ENCODE measurements around the gene PLOD1.
"Not testable (repeated sequence)": the region's sequence is repeated elsewhere in the genome, so short reads cannot be mapped to it uniquely, and the experiment has no call there.

PLOD1 gene

DNA sequence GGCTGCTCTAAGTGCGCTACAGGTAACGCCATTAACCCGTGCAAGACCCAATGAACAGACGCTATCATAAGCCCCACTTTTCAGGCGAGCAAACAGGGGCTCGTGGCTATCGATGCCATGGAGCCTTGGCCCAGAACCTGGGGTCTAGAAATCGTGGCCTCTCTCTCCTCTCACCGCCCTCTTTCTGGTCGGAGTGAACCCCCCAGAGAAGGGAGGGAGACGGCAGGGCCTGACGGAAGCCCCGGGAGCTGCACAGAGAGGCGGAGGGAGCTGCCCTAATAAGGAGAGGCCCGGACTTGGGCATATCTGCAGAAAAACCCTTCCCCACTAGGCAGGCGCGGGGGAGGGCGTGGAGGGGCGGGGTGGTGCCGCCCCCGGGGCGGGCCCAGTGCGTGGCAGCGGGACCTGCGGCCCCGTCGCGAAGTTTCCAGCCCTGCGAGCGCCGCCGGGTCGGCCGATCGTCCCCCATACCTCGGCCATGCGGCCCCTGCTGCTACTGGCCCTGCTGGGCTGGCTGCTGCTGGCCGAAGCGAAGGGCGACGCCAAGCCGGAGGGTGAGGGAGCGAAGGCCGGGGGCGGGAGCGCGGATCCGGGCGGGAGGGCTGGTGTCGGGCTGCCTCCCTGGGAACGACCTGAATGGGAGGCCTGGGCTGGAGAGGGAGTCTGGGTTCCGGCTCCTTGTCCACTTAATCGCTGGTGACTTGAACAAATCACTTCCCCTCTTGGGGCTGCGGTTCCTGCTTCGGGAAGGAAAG lies at the start of gene PLOD1:
Gene PLOD1, plus strand, starts transcription at position 416 of the 755 bp plus-strand sequence. Its CDS starts 63 bp downstream, at position 479.
- DNase-seq: peak; percentile 92

DNA sequence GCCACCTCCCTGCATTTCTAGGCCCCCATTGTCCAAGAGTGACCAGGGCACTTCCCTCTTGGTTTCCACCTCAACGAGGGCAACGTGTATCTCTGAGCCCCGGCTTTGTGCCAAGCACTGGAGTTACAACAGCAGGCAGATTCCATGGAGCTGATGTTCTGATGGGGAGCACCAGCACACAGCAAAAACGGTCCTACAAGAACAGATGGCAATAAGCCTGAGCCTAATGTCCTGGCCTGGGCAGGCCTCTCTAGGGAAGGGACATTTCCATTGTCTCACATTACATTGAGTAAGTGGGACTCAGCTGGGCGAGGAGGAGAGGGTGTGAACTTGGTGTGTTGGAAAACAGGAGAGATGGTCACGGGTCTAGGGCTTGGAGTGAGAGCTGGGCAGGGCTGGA lies 48.6 kb upstream of the PLOD1 start:
- DNase-seq: no peak

DNA sequence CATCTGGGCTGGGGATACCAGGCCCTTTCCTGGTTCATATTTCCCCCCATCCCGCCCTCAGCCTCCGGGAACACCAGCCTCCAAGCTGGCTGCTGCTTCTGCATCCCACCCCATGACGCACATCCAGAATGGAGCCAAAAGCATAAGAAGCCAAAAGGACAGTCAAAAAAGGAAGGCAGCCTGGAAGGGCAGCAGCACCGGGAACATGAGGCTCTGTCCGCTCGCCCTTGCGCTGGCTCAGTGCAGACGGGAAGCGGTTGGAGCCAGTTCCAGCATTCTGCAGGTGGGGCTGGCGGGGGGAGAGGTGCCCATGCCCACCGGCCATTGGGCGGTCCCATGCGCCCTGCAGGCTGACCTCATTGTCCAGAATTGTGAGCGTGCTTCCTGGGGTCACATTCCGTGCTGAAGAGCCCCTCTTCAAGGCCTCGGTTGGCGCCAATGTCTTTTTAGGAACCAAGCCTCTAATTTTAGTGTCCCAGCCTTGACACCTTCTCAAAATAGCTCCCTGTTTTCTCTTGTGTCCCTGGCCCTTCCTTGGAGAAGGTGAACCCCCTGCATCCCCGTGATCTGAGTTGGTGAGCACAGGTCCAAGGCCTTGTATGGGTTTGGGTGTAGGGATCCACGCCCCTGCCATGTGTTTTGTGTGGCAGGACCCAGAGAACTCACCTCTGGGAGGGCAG lies 47.4 kb upstream of the PLOD1 start:
- no peak for DNase-seq

DNA sequence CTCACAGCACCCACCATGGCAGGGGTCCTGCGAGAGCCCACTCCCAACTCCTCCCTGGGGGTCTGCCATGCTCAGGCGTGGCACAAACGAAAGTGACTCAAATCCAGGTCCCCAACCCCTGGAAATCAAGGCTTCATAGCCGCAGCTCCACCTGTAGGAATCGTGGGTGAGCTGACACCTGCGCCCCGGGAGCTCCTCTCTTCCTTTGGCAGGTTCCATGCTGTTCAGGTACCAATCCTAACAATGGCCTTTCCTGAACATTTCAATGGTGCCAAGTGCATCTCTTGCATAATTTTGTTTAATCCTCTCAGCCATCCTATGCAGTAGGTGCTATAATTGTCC lies 46.9 kb upstream of the PLOD1 start:
- no peak for DNase-seq

DNA sequence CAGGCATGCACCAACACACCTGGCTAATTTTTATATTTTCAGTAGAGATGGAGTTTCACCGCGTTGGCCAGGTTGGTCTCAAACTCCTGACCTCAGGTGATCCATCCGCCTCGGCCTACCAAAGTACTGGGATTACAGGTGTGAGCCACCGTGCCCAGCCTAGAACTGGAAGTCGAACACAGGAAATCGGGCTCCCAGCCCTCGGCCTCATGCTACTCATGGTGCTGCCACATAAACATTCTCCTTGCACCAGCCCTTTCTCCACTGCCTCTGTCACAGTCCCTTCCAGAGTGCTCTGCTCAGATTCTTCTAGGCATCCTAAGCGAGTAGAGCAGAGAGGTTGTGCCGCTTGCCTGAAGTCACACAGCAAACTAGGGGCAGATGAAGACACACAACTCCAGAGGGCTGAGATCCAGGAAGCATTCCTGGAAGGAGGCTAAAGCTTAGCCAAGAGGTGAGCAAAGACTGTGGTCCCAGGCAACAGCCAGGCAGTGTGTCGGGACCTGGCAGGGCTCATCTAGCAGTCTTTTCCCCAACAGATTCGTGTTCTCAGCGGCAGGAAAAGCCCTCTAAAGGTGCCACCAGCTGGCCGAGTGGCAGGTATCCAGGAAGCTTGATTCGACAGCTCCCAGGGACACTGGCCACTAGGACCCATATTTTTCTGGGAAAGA lies 46.2 kb upstream of the PLOD1 start:
- no peak for DNase-seq

DNA sequence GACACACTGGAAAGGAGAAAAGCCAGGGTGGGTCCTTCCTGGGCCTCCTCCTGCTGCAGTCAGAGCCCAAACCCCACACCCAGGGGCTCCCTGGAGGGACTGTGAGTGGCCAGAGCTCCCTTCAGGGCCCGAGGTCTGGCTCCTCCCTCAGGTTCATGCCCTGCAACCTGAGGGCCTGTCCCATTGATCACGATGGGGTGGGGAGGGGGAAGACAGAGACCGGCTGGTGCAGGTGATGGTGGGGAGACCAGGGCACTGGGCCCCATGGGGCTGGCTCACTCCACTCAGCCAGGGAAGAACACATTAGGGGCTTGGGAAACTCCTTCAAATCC lies 45.7 kb upstream of the PLOD1 start:
- no peak for DNase-seq

DNA sequence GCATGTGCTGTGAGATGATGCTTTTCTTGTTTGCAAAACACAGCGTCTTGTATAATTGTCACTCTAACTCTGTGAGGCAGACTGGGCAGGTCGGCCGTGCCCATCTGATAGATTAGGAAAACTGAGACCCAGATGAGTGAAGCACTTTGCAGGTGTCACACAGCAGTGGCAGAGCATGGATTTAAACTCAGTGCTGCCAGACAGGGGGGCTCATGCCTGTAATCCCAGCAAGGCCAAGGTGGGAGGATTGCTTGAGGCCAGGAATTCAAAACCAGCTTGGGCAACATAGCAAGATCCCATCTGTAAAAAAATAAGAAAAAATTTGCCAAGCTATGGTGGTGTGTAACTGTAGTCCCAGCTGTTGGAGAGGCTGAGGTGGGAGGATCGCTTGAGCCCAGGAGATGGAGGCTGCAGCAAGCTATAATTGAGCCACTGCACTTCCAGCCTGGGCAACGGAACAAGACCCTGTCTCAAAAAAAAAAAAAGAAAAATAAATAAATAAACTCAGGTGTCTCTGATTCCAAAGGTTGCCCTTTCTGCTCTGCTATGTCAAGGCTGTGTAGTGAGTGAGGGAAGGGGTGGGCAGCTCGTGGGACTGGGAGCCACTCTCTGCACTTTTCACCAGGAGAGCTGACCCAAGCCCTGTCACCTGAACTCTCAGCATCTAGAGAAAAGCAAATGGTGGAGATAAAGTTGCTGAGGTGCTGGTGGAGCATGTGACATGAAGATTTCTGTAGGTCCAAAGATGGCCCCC lies 42.9 kb upstream of the PLOD1 start:
- DNase-seq: no peak

DNA sequence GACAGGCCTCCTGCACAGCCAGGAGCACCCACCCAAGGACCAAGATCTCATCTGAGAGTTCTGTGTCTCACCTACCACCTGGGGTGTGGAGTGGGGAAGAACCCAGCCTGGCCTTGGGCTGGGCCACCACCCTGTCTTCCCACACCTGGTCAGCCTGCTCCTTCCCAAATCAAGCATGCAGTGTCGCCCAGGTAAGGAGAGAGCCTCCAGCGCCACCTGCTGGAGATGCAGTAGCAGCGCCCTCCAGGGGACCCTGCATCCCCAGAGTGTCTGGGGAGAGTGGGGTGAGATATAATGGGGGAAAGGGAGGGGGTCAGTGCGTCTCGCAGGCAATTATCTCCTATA lies 40.6 kb upstream of the PLOD1 start:
- DNase-seq: peak; percentile 90

DNA sequence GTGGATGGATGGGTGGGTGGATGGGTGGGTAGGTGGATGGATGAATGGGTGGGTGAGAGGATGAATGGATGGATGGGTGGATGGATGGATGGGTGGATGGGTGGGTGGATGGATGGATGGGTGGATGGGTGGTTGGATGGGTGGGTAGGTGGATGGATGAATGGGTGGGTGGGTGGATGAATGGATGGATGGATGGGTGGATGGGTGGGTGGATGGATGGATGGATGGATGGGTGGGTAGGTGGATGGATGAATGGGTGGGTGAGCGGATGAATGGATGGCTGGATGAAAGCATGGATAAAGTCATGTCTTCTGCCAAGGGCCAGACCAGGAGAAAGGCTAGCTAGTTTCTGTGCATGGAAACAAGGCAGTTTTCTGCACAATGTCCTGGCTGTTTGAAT lies 40.0 kb upstream of the PLOD1 start:
- DNase-seq: not testable (repeated sequence)

DNA sequence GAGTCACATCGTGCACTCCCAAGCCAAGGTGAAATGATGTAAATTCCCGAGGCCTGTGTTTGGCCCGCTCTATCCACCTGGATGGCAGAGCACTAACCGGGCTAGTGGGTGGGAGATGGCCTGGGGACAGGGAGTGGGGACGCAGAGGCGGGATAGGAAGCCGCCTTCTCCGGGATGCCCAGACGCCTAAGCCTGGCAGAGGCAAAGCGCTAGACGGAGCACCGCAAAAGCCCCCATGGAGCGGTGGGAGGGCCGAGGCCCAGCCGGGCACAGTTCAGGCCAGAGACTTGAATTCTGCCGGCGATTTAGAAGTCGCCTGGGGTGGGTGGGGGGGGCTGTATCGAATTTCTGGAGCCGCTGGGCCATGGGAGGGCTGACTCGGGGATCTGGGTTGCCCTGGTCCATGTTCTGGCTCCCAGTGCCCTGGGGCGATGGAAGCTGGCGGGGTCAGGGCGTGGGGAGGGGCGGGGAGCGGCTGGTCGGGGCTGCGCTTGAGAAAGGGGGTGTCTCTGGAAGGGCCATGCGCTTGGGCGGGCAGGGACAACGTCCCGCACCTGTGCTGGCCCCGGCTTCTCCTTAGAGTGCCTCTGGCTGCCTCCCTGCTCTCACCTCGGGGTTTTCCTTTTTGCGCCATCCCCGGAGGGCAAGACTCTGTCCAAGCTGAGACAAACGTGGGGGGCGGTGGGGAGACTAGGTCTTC lies 36.3 kb upstream of the PLOD1 start:
- DNase-seq: no peak

DNA sequence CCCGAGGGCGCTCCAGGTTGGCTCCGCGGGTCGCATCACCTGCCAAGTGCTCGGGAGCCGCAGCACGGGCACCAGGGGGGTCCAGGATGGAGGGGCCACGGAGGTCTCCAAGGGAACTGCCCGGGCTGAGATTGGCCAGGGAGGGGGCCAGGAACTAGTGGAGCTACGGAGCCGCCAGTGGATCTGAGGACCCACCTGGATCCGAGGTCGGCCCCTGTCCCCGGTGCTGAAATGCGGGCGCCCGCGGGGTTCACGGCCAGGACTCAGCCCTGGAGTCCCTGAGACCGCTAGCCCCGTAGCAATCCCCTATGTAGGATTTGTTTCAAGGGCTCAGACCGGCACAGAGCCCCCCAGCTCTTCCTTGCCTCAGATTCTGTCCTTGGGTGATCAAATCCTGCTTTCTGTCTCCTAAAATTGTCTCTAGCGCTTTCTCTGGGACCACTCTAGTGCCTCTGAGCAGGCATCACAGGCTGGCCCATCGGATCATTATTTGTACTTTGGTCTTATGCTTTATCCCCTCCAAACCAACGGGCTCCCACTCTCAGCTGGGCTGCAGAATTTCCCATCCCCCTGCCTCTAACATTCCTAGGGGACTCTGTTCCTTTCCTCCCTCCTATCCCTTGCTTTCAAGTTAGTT lies 35.6 kb upstream of the PLOD1 start:
- no peak for DNase-seq

DNA sequence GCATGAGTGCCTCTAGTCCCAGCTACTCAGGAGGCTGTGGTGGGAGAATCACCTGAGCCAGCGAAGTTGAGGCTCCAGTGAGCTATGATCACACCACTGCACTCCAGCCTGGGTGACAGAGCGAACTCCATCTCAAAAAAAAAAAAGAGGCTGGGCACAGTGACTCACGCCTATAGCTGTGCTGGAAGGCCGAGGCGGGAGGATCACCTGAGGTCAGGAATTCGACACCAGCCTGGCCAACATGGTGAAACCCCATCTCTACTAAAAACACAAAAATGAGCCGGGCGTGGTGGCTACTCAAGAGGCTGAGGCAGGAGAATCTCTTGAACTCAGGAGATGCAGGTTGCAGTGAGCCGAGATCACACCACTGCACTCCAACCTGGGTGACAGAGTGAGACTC lies 33.1 kb upstream of the PLOD1 start:
- DNase-seq: not testable (repeated sequence)

DNA sequence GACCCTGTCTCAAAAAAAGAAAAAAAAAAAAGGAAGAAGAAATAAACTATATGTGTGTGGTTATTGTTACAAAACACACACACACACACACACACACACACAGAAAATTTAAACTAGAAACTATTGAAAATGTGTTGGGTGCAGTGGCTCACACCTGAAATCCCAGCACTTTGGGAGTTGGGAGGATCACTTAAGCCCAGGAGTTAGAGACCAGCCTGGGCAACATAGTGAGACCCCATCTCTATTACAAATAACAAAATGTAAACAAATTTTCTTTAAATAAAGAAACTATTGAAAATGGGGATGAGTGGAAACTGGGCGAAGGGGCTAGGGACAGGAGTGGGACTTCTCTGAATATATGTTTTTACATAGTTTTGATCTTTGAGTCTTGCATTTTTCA lies 31.3 kb upstream of the PLOD1 start:
- DNase-seq: no peak

DNA sequence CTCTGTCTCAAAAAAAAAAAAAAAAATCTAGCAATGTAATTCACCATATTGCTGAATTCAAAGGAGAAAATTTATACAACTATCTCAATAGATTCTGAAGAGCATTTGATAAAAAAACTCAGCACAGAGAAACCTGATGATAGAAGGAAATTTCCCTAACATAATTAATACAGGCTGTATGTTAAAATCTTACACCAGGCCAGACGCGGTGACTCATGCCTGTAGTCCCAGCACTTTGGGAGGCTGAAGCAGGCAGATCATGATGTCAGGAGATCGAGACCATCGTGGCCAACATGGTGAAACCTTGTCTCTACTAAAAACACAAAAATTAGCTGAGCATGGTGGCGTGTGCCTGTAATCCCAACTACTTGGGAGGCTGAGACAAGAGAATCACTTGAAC lies 30.4 kb upstream of the PLOD1 start:
- not testable (repeated sequence) for DNase-seq

DNA sequence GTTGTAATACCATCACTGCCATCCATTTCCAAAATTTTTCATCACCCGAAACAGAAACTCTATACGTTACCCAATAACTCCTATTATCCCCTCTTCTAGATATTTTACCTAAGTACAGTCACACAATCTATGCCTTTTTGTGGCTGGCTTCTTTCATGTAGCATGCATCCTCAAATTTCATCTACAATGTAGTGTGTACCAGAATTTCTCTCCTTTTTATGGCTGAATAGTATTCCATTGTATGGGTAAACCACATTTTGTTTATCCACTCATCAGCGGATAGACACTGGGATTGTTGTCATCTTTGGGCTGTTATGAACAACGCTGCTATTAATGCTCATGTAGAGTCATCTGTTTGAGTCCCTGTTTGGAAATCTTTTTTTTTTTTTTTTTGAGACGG lies 29.5 kb upstream of the PLOD1 start:
- DNase-seq: no peak

DNA sequence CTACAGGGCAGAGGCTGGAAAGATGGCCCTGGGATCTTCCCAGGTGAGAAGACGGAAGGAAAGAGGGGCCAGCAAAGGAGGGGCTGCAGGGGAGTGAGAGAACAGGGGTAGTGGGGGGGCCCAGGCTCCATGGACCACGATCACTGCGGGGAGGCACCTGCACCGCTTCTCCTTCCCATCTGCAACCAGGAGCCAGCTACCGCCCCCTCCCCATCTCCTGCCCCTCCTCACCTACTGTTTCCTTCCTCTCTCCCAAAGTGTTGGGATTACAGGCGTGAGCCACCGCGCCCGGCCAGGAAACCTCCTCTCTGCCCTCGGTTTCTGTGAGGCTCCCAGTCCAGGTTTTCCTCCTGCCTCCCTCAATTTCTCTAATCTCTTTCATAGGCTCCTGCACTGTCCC lies 27.6 kb upstream of the PLOD1 start:
- no peak for DNase-seq

DNA sequence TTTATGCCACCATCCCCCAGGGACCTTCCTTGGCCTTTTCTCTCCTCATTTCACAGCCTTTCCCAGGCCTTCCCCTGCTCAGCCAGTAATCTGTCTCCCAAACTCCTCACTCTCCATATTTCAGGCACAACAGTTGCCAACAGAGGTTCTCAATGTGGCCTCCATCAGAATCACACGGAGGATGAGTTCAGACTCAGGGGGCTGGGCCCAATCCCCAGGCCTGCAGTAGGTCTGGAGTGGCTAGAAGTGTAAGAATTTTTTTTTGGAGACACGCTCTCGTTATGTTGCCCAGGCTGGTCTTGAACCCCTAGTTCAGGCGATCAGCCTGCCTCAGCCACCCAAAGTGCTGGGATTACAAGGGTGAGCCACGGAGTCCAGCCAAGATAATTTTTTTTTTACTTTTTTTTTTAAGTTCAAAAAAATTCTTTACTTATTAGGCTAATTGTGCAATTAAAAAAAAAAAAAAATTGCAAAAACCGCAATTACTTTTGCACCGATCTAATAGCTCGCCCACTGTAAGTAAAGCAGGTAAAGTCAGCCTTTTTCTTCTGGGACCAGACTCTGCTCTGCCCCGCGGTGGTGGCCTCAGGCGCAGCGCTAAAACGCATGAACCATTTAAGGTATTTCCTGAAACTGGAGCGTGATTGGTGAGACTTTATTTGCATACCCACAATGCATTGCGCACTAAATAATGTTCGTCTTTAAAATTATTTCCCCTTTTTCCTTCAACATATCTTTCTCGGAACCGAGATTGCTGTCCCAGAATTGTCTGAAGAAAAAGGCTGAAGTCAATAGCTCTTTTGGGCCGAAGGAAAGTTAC lies 27.0 kb upstream of the PLOD1 start:
- peak; percentile 83 for DNase-seq

DNA sequence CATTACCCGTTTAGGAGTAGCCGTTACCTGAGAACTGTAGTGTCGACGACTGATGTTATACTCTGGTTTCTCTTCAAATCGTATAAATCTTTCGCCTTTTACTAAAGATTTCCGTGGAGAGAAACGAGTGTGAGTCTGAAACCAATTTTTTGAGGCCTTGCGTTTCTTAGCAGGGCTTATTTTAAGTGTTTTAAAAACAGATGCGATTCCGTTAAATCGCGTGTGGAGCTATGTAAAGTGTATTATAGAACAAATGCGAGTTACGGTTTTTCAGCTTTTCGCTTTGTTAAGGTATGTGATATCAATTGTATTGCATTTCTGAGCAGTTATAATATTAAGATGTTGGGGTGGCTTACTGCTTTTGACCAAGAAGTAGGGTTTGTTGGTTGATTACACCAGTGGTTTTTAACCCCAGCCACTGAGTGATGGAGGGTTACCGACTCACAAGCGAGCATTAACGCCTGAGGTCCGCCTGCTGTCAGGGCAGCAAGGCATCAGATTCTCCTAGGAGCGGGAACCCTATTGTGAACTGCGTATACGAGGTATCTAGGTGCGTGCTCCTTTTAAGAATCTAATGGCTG lies 26.3 kb upstream of the PLOD1 start:
- DNase-seq: peak; percentile 87

DNA sequence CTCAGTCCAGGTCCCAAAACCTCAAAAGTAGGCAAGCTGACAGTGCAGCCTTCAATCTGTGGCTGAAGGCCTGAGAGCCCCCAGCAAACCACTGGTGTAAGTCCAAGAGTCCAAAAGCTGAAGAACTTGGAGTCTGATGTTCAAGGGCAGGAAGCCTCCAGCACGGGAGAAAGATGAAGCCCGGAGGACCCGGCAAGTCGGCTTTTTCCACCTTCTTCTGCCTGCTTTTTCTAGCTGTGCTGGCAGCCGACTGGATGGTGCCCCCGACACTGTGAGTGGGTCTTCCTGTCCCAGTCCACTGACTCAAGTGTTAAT lies 23.6 kb upstream of the PLOD1 start:
- DNase-seq: not testable (repeated sequence)

DNA sequence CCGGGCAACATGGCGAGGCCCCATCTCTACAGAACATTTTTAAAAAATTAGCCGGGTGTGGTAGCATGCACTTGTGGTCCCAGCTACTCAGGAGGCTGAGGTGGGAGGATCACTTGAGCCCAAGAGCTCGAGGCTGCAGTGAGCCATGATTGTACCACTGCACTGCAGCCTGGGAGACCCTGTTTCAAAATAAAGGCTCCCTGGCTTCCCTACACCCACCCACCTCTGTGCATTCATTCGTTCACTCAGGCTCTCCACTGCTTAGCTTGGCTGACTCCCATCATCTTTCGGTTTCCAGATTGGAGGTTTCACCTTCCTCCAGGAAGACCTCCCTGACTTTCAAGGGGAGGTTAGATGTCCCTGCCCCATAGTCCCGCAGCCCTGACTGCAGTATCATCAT lies 22.5 kb upstream of the PLOD1 start:
- DNase-seq: no peak

DNA sequence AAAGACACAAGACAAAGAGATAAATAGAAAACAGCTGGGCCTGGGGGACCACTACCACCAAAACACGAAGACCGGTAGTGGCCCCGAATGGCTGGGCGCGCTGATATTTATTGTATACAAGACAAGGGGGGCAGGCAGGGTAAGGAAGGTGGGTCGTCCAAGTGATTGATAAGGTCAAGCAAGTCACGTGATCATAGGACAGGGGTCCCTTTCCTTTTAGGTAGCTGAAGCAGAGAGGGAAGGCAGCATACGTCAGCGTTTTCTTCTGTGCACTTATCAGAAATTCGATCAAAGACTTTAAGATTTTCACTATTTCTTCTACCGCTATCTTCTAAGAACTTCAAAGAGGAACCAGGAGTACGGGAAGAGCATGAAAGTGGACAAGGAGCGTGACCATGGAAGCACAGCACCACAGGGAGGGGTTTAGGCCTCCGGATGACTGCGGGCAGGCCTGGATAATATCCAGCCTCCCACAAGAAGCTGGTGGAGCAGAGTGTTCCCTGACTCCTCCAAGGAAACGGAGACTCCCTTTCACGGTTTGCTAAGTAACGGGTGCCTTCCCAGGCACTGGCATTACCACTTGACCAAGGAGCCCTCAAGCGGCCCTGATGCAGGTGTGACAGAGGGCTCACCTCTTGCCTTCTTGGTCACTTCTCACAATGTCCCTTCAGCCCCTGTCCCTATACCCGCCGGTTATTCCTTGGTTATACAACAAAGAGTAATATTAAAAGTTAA lies 21.9 kb upstream of the PLOD1 start:
- not testable (repeated sequence) for DNase-seq
